Measurements from ENCODE around the gene IL36A. TPM values are rescaled to one million over a fixed set of nuclear protein-coding genes. Genes with fewer than 3 reads are reported as not detected.

IL36A gene
- total and polyA plus RNA-seq, 9 of the 15 experiments (the other 6 are each of a cell fraction or from before 2014, with no cell fraction given) = not detected

- TF ChIP-seq ZBTB43 (CRISPR knock-in tag; IDR thresholded peaks at IDR 0.05) (no peak), EP400 (IDR thresholded peaks at IDR 0.05) (no peak), XRCC5 (IDR thresholded peaks at IDR 0.05; ENCODE audit: low read depth, low read length) (0 out of 2 replicates have a peak, but pooled peaks have one; percentile 53), FOXK2 (conservative IDR thresholded peaks at IDR 0.05 in 1 of 2, IDR thresholded peaks at IDR 0.05 in 1 of 2; ENCODE audit: low read depth in 2 of 2) (no peak), CTCFL (IDR thresholded peaks at IDR 0.05; ENCODE audit: borderline replicate concordance, insufficient read depth, low read depth, low read length, poor library complexity, severe bottlenecking) (peak; percentile 50), ZNF384 (IDR thresholded peaks at IDR 0.05; ENCODE audit: low read depth, low read length) (no peak), TAF9B (IDR thresholded peaks at IDR 0.05; ENCODE audit: partially characterized antibody) (no peak), MBD2 (IDR thresholded peaks at IDR 0.05; ENCODE audit: borderline replicate concordance, low read depth) (no peak), POLR2B (IDR thresholded peaks at IDR 0.05; ENCODE audit: low read depth, partially characterized antibody) (no peak), THAP7 (CRISPR knock-in tag; IDR thresholded peaks at IDR 0.05) (no peak), RAD21 (CRISPR knock-in tag; conservative IDR thresholded peaks at IDR 0.05 in 1 of 2, IDR thresholded peaks at IDR 0.05 in 1 of 2) (0 out of 4 replicates have a peak, but pooled peaks of 1 of the 2 experiments have one; percentile 0), RFX7 (CRISPR knock-in tag; IDR thresholded peaks at IDR 0.05) (no peak), L3MBTL2 (IDR thresholded peaks at IDR 0.05) (peak; percentile 61), MAX (CRISPR knock-in tag; IDR thresholded peaks at IDR 0.05) (peak; percentile 31; the same call in 1 of the 2 replicates), MTA2 (IDR thresholded peaks at IDR 0.05; ENCODE audit: low read depth) (no peak), RBM14 (IDR thresholded peaks at IDR 0.05; ENCODE audit: borderline replicate concordance, insufficient read depth, low read depth, low read length) (no peak), BHLHE40 (IDR thresholded peaks at IDR 0.05; ENCODE audit: low read length) (peak; percentile 45; the same call in 1 of the 2 replicates), TBP (optimal IDR thresholded peaks at IDR 0.05; ENCODE audit: low read depth, low read length) (no peak), HOXB6 (CRISPR knock-in tag; IDR thresholded peaks at IDR 0.05; ENCODE audit: borderline replicate concordance) (no peak), E2F6 (IDR thresholded peaks at IDR 0.05; ENCODE audit: borderline replicate concordance in 1 of 2, extremely low read depth in 1 of 2, insufficient read depth in 1 of 2, insufficient read length in 1 of 2, low read depth in 1 of 2, low read length in 1 of 2, poor library complexity in 1 of 2, severe bottlenecking in 1 of 2) (peak in 1 of 2 experiments; percentile 65)
Measured at GRCh38 chr2:112959109-112959812, 46.0 kb upstream of the IL36A start (continued).
